GM10847 (cell line): ENCODE data around the gene SLC30A1.

ENCODE experiments used
- POLR2A ChIP-seq: IDR thresholded peaks from 2 replicates; pipeline ENCODE4 v1.6.1; 2011; ENCODE audit not compliant: insufficient read length; ENCODE audit errors: extremely low read depth

SLC30A1 gene

GRCh38 chr1:211527006-211527405 lies 52.0 kb downstream of the SLC30A1 start:
- TF ChIP-seq POLR2A: no peak

- no peak for TF ChIP-seq POLR2A
Measured at GRCh38 chr1:211526101-211526500, 52.9 kb downstream of the SLC30A1 start.

GRCh38 chr1:211525101-211525676 lies 53.8 kb downstream of the SLC30A1 start:
- TF ChIP-seq POLR2A: no peak

- no peak for TF ChIP-seq POLR2A
Measured at GRCh38 chr1:211524521-211524920, 54.4 kb downstream of the SLC30A1 start.

GRCh38 chr1:211522804-211523203 lies 56.2 kb downstream of the SLC30A1 start:
- TF ChIP-seq POLR2A: no peak
